Suprapubic skin (tissue), 4 donors: Measurements from ENCODE around the gene ARHGAP23.

Source experiments
- POLR2A ChIP-seq, 2 donors: fragments of 450-650 bp; IDR thresholded peaks; one replicate each; pipeline ENCODE4 v1.6.1; 2017; ENCODE audit warnings: antibody characterized with exemption in 2 of 2, mild to moderate bottlenecking in 2 of 2, moderate library complexity in 2 of 2
- POLR2AphosphoS5 ChIP-seq, 3 donors: sonication (generic); formaldehyde crosslinking; IDR thresholded peaks; one replicate each; pipeline ENCODE4 v1.6.1; 2017; ENCODE audit warnings: antibody characterized with exemption in 3 of 3
- TF ChIP-seq, protein P1 (sequence below), 2 donors: fragments of 200-600 bp in 1 of 2; fragments of 450-650 bp in 1 of 2; sonication (generic) in 1 of 2; IDR thresholded peaks; one replicate each; pipeline ENCODE4 v1.5.1; 2016 to 2019; ENCODE audit warnings: antibody characterized with exemption in 2 of 2, mild to moderate bottlenecking in 1 of 2, moderate library complexity in 1 of 2

GRCh38 chr17:38424297-38424972 lies 3.8 kb upstream of the ARHGAP23 start:
- TF ChIP-seq POLR2A (IDR thresholded peaks at IDR 0.05) (no peak), POLR2AphosphoS5 (IDR thresholded peaks at IDR 0.05) (no peak)
- TF ChIP-seq, protein P1, sequence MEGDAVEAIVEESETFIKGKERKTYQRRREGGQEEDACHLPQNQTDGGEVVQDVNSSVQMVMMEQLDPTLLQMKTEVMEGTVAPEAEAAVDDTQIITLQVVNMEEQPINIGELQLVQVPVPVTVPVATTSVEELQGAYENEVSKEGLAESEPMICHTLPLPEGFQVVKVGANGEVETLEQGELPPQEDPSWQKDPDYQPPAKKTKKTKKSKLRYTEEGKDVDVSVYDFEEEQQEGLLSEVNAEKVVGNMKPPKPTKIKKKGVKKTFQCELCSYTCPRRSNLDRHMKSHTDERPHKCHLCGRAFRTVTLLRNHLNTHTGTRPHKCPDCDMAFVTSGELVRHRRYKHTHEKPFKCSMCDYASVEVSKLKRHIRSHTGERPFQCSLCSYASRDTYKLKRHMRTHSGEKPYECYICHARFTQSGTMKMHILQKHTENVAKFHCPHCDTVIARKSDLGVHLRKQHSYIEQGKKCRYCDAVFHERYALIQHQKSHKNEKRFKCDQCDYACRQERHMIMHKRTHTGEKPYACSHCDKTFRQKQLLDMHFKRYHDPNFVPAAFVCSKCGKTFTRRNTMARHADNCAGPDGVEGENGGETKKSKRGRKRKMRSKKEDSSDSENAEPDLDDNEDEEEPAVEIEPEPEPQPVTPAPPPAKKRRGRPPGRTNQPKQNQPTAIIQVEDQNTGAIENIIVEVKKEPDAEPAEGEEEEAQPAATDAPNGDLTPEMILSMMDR (IDR thresholded peaks at IDR 0.05), result no peak
